Stimulated activated CD4-positive, alpha-beta T cell treated with anti-CD3 and anti-CD28 coated beads, Interleukin-12 subunit alpha, Interleukin-12 subunit beta, amount 100 ng/mL, for 48 hours (primary cell): ENCODE data around the gene NT5C3B.
"Not testable (repeated sequence)": the region's sequence is repeated elsewhere in the genome, so short reads cannot be mapped to it uniquely, and the experiment has no call there.

Source experiments
- DNase-seq, 3 donors: peaks; one replicate each; pipeline ENCODE4 v3.0.0-alpha.2; 2020; ENCODE audit warnings: low read depth in 2 of 3, low spot score in 1 of 3

NT5C3B gene

DNA sequence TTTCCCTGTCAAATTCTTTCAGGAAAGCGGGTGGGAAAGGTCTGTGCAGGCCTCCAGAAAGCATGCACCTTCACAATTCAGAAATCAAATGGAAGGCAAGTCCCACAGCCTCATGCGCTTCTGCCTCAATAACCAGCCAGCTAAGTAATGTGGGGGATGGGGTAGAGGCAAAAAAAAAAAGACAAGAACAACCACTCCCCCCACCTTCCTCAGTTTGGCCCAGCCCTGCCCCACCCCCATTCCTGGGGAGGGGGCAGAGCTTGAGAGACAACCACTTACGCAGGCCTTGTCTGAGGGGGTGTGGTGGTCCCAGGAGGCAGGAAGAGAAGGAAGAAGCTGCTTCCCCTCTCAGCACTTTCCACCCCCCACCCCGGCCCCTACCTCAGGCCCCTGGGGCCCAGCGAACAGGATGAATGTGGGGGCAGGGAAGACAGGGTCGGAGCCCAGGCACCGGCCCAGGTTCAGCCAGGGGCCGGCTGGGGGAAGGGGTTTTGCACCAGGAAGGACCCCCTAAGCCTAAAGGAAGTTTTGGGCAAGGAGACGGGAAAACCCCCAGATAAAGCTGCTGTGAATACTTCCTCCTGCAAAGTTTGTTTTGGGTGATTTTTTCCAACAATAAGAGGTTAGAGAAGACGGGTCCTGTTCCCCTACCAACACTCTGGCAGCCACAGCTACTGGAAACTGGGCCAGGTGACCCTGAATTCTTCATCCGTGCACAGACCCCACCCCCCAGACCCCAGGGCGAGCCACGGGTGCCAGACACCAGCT, 50.8 kb downstream of the NT5C3B start:
- no peak for DNase-seq

DNA sequence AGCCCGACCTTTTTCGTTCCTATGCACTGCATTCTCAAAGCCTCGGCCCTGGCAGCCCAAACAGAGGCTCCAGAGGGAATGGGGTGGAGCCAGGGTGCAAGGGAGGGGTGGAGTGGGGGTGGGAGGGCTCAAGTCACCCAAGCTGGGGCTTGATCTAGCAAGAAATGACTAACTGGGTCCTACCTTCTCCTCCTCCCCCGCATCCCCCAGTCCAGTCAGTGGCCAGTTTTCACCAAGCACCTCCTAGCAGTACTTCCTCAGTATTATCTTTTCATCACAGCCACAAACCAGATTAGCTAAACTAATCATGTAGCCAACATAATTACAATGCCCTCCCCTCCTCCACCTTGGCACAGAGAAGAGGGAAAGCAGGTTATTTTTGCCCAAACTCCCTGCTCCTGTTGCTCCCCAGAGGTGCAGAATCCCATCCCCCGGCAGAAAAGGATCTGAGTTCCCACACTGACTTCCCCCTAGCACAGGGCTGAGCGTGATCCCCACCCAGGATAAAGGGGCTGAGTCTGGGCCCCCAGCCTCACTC, 51.8 kb downstream of the NT5C3B start:
- DNase-seq, result no peak

DNA sequence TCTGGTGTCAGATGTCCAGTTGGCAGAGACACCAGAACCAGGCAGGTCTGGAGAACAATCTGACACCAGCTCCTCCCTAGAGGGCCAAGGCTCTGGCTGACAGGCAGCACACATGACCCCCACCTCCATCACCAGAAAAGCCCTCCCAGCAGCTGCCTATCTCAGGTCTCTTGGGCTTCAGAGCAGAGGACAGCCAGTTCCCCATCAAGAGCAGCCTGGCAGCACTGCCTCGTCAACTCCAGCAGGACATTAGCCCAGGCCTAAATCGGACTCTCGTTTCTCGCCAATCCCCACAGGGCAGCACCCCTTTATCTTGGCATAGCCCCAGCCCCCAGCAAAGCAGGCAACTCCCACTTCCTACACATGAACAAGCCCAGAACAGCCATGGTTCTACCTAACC, 53.9 kb downstream of the NT5C3B start:
- no peak for DNase-seq

DNA sequence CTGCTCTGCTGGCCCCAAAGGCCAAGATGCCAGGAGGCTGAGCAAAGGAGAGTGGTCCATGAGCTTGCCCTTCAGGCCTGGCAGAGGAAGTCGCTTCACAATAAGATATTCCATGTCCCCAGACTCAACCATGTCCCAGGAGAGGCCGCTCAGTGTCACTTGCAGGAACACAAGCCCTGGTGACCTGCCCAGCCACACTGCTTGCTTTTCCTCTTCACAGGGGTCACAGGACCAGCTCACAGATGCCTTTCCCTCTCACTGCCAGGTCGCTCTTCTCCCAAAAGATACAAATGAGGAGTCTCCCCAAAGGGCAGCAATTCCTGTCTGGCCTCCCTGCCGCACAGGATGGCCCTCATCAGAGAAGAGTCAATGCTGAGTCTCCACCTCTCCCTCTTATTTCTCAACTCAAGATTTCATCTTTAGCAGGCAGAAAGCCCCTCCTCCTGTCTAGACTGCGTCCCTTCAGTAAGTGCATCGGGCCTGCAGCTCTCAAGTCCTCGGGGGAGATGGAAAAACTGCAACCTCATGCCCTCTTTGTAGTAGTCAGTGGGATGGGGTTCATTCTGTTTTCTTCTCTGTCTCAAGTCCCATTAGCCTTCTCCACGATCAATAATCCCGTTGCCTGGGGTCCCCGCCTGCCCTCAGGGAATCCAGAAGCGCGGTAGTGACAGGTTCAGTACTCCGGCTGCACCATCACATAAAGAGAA, 54.5 kb downstream of the NT5C3B start:
- no peak for DNase-seq

DNA sequence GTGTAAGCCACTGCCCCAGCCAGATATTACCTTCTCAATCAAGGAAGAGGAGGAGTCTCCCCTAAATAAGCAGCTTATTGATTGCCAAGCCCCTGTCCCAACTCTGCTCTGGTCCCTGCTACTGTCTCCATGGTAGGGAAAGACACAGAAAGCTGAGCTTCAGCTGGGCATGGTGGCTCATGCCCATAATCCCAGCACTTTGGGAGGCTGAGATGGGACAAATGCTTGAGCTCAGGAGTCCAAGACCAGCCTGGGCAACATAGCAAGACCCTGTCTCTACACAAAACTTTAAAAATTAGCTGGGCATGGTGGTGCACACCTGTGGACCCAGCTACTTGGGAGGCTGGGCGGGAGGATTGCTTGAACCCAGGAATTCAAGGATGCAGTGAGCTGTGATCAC, 56.1 kb downstream of the NT5C3B start:
- DNase-seq, result no peak

DNA sequence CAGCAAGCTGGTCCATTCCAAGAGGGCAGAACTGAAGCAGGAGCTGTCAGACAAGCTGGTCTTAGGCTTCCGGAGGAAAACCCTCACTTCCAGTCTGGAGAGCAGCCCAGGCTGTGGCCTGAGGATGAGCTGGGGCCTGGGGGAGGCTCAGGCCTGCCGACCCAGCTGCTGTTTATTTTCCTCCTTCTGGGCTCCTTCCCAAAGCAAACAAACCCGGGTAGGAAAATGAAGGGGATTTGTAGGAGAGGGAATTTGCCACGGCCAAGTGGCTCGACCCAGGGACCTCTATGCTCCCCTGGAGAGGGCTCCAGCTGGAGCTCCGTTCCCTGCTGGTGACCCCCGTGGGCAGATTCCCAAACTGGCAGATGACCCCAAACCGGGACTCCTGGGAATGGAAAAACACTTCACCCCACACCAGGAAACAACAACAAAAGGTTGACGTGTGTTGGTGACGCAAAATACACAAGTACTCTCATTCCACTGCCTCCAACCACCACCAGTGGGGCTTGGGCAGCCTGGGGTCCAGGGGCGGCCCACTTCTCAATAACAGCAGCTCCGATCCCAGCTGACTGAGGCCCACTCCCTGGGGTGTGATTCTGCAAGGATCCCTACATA, 58.4 kb downstream of the NT5C3B start:
- no peak for DNase-seq

DNA sequence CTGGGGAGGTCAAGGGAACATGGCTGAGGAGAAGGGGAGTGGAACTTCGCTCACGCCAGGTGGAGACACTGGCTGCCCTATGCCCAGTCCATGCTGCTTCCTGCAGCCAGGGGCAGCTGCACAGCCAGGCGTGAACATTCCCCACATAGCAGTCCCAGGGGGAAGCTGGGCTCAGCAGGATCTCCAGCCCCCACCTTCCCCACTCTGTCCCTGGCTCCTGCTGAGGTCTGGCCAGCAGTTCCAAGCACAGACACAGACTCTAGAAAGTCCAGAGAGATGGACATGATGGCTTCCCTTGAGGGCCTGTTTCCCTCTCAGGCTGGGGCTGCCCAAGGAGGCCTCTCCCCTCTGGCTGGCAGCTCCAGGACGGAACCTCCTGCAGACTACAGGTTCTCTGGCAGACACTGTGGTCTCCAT, 58.9 kb downstream of the NT5C3B start:
- DNase-seq, result no peak

DNA sequence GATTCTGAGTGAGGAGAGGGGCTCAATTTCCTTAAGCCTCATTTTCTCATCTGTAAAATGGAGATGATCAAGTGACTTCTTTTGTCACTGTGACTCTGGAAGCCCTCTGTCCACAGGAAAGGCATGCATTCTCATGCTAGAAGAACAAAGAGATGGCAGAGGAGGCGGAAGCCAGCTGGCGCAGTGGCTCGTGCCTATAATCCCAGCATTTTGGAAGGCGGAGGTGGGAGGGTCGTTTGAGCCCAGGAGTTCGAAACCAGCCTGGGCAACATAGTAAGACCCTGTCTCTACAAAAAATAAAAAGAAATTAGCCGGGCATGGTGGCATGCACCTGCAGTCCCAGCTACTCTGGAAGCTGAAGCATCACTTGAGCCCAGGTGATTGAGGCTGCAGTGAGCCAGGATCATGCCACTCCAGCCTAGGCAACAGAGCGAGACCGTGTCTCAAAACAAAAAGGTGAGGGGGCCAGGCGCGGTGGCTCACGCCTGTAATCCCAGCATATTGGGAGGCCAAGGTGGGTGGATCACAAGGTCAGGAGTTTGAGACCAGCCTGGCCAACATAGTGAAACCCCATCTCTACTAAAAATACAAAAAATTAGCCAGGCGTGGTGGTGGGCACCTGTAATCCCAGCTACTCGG, 59.7 kb downstream of the NT5C3B start:
- not testable (repeated sequence) for DNase-seq

DNA sequence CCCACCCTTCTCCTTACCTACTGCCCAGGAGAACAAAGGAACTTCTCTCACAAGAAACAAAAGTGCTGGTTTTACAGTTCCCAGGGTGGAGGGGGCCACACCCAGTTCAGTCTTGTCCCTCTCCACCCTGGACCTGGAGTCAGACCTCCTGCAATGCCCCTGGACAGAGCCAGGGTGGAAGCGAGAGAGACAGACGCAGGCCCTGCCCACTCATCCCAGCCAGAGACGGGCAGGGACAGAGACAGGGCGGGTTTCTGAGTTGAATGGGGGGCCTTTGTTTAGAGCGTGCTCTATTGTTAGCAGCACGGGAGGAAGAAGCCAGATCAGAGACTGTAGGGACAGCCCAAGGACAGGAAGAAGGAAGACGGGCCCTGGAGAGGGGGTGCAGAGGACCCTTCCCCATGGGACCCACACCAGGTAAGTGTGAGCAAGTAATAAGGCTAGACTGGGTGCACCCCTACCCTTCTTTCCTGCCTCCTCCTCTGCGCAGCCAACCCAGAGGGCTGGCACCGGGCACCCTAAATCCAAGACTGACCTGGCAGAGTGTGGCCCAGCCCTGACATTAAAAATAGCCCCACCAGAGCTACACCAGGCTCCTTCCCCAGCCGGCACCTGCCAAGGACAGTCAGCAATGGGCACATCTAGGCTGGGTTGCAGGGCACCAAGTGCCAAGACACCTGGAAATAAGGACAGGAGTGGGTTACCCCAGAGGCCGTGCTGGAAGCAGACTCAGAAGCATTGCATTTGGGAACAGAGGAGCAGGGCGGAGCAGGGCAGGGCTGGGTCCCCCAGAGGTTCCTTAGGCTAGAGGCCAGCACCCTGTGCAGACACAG, 60.4 kb downstream of the NT5C3B start:
- DNase-seq, result no peak
